H9 (cell line): Measurements from ENCODE around the gene ADAM8. TPM values are rescaled to one million over a fixed set of nuclear protein-coding genes. Genes with fewer than 3 reads are reported as not detected.

Experiments used
- DNase-seq: peaks from one replicate; pipeline ENCODE4 v3.0.0-alpha.2; 2017
- H2AFZ ChIP-seq: one replicate; pipeline ENCODE4 v1.6.1; 2013; ENCODE audit warnings: mild to moderate bottlenecking, low read length, control low read depth, moderate library complexity
- H2AK5ac ChIP-seq: 2 replicates; pipeline ENCODE4 v1.6.1; 2013; ENCODE audit warnings: low read length, control low read depth, mixed read lengths; ENCODE audit not compliant: insufficient read length
- H2BK120ac ChIP-seq: one replicate; pipeline ENCODE4 v1.6.1; 2013; ENCODE audit warnings: low read depth, mild to moderate bottlenecking, low read length, control low read depth, inconsistent platforms; ENCODE audit not compliant: poor library complexity, severe bottlenecking
- H2BK12ac ChIP-seq: 2 replicates; pipeline ENCODE4 v1.6.1; 2013; ENCODE audit warnings: low read length, control low read depth, mixed read lengths, low read depth; ENCODE audit not compliant: insufficient read length
- H2BK15ac ChIP-seq: 2 replicates; pipeline ENCODE4 v1.6.1; 2013; ENCODE audit warnings: low read depth, low read length, control low read depth
- H2BK20ac ChIP-seq: one replicate; pipeline ENCODE4 v1.6.1; 2013; ENCODE audit warnings: low read depth, mild to moderate bottlenecking, low read length, control low read depth, inconsistent platforms; ENCODE audit not compliant: poor library complexity, severe bottlenecking
- H2BK5ac ChIP-seq: 2 replicates; pipeline ENCODE4 v1.6.1; 2013; ENCODE audit warnings: low read length, control low read depth, mixed read lengths; ENCODE audit not compliant: insufficient read length
- H3K14ac ChIP-seq: 2 replicates; pipeline ENCODE4 v1.6.1; 2013; ENCODE audit warnings: low read length, control low read depth; ENCODE audit not compliant: insufficient read depth
- H3K18ac ChIP-seq: 2 replicates; pipeline ENCODE4 v1.6.1; 2013; ENCODE audit warnings: low read depth, mild to moderate bottlenecking, mixed read lengths, low read length, control low read depth; ENCODE audit not compliant: insufficient read length
- H3K23ac ChIP-seq: 2 replicates; pipeline ENCODE4 v1.6.1; 2013; ENCODE audit warnings: low read length, control low read depth, mixed read lengths, low read depth; ENCODE audit not compliant: insufficient read length
- H3K23me2 ChIP-seq: 2 replicates; pipeline ENCODE4 v1.6.1; 2013; ENCODE audit warnings: low read depth, mild to moderate bottlenecking, mixed read lengths, low read length, control low read depth; ENCODE audit not compliant: insufficient read length, poor library complexity, severe bottlenecking
- H3K27ac ChIP-seq: 2 replicates; pipeline ENCODE4 v1.5.1; 2013; ENCODE audit warnings: low read length, control low read depth, mixed read lengths, low read depth; ENCODE audit not compliant: insufficient read length
- H3K27me3 ChIP-seq: 2 replicates; pipeline ENCODE4 v1.6.1; 2013; ENCODE audit warnings: low read length, control low read depth, inconsistent platforms; ENCODE audit not compliant: insufficient read depth
- H3K4ac ChIP-seq: 2 replicates; pipeline ENCODE4 v1.6.1; 2013; ENCODE audit warnings: low read depth, mild to moderate bottlenecking, control low read depth, inconsistent platforms, low read length, moderate library complexity
- H3K4me1 ChIP-seq: 2 replicates; pipeline ENCODE4 v1.6.1; 2013; ENCODE audit warnings: low read length, control low read depth, inconsistent platforms; ENCODE audit not compliant: insufficient read depth
- H3K4me2 ChIP-seq: 2 replicates; pipeline ENCODE4 v1.6.1; 2013; ENCODE audit warnings: low read length, control low read depth, mixed read lengths; ENCODE audit not compliant: insufficient read length, insufficient read depth
- H3K56ac ChIP-seq: 2 replicates; pipeline ENCODE4 v1.6.1; 2013; ENCODE audit warnings: low read depth, mild to moderate bottlenecking, mixed read lengths, low read length, control low read depth; ENCODE audit not compliant: insufficient read length
- H3K79me1 ChIP-seq: 2 replicates; pipeline ENCODE4 v1.6.1; 2013; ENCODE audit warnings: low read depth, mild to moderate bottlenecking, moderate library complexity, low read length, control low read depth, inconsistent platforms; ENCODE audit not compliant: insufficient read depth, poor library complexity, severe bottlenecking
- H3K79me2 ChIP-seq: 2 replicates; pipeline ENCODE4 v1.6.1; 2013; ENCODE audit warnings: low read length, control low read depth, inconsistent platforms; ENCODE audit not compliant: insufficient read depth
- H3K9ac ChIP-seq: 2 replicates; pipeline ENCODE4 v1.6.1; 2013; ENCODE audit warnings: low read length, control low read depth, mixed read lengths; ENCODE audit not compliant: insufficient read length; ENCODE audit errors: extremely low read depth
- H3K9me3 ChIP-seq: one replicate; pipeline ENCODE4 v1.6.1; 2013; ENCODE audit warnings: low read depth, low read length, inconsistent platforms; ENCODE audit not compliant: control insufficient read depth
- H3T11ph ChIP-seq: one replicate; pipeline ENCODE4 v1.6.1; 2013; ENCODE audit warnings: mild to moderate bottlenecking, low read length, control low read depth, inconsistent platforms
- H4K20me1 ChIP-seq: one replicate; pipeline ENCODE4 v1.6.1; 2013; ENCODE audit not compliant: control insufficient read depth, insufficient read length, insufficient read depth
- H4K5ac ChIP-seq: 2 replicates; pipeline ENCODE4 v1.6.1; 2013; ENCODE audit warnings: low read depth, mild to moderate bottlenecking, mixed read lengths, low read length, control low read depth; ENCODE audit not compliant: insufficient read length
- H4K8ac ChIP-seq: replicated peaks from 2 replicates; pipeline ENCODE4 v1.6.1; 2013; ENCODE audit warnings: low read length, control low read depth, mixed read lengths, low read depth; ENCODE audit not compliant: insufficient read length
- H4K91ac ChIP-seq: 2 replicates; pipeline ENCODE4 v1.6.1; 2013; ENCODE audit warnings: low read depth, mild to moderate bottlenecking, moderate library complexity, mixed read lengths, low read length, control low read depth; ENCODE audit not compliant: insufficient read length
- H3K27ac Mint-ChIP-seq, 3 experiments: 2 replicates in 2 of 3; 3 replicates in 1 of 3; pipeline ENCODE4 v1.8.0; 2020 to 2021; ENCODE audit warnings: mixed read lengths in 3 of 3, mild to moderate bottlenecking in 1 of 3, moderate library complexity in 1 of 3
- H3K27me3 Mint-ChIP-seq: 2 replicates; pipeline ENCODE4 v1.8.0; 2021; ENCODE audit warnings: low read depth, mild to moderate bottlenecking, moderate library complexity, mixed read lengths
- H3K36me3 Mint-ChIP-seq, 3 experiments: 2 replicates in 2 of 3; 3 replicates in 1 of 3; pipeline ENCODE4 v1.8.0; 2020 to 2021; ENCODE audit warnings: low read depth in 3 of 3, mixed read lengths in 3 of 3; ENCODE audit not compliant: insufficient read depth in 1 of 3
- H3K4me1 Mint-ChIP-seq, 2 experiments: 2 replicates each; pipeline ENCODE4 v1.8.0; 2020; ENCODE audit warnings: mixed read lengths in 2 of 2
- H3K4me3 Mint-ChIP-seq, 2 experiments: 2 replicates in 1 of 2; 3 replicates in 1 of 2; pipeline ENCODE4 v1.8.0; 2020 to 2021; ENCODE audit warnings: mild to moderate bottlenecking in 2 of 2, mixed read lengths in 2 of 2, moderate library complexity in 1 of 2
- H3K9me3 Mint-ChIP-seq, 2 experiments: 2 replicates in 1 of 2; 3 replicates in 1 of 2; pipeline ENCODE4 v1.8.0; 2020; ENCODE audit warnings: mild to moderate bottlenecking in 2 of 2, mixed read lengths in 2 of 2, moderate library complexity in 1 of 2
- WGBS: extraction: QIAGEN DNeasy Blood & Tissue Kit; methylation state at CpG from one replicate; pipeline ENCODE4 v1.1.7; 2013; ENCODE audit warnings: missing lambda C conversion rate, low lambda C conversion rate, mixed read lengths; ENCODE audit not compliant: insufficient read length; ENCODE audit errors: extremely low coverage; 5-methylcytosine and 5-hydroxymethylcytosine counted together
- total RNA-seq: library from RNA; stranded (reverse); gene quantifications from 2 replicates; pipeline ENCODE4 v1.2.1, GENCODE V29; 2021
- TF ChIP-seq, protein P1 (sequence below): fragments of 200-600 bp; sonication (generic); conservative IDR thresholded peaks from 3 replicates; pipeline ENCODE4 v1.8.0; 2021; ENCODE audit warnings: antibody characterized with exemption, mild to moderate bottlenecking

Gene ADAM8
- total RNA-seq, 1 experiment from 2014 or later: 5.4 TPM

- Histone ChIP-seq H3K56ac (no peak overlapping the region), H4K8ac (no peak overlapping the region), H2AK5ac (no peak overlapping the region), H2BK120ac (no peak overlapping the region), H3K9ac (no peak overlapping the region), H2BK20ac (no peak overlapping the region), H3T11ph (no peak overlapping the region), H2BK5ac (no peak overlapping the region), H3K23ac (no peak overlapping the region), H4K91ac (no peak overlapping the region), H3K4me2 (no peak overlapping the region), H3K18ac (no peak overlapping the region), H4K20me1 (no peaks in the 10 kb centered on the region), H3K79me1 (no peaks in the 10 kb centered on the region), H3K9me3 (no peaks in the 10 kb centered on the region), H3K27ac (no peak overlapping the region), H3K23me2 (no peaks in the 10 kb centered on the region), H2BK15ac (no peak overlapping the region), H3K27me3 (no peaks in the 10 kb centered on the region), H2BK12ac (no peak overlapping the region), H3K4ac (no peak overlapping the region), H3K79me2 (no peaks in the 10 kb centered on the region), H2AFZ (no peak overlapping the region), H4K5ac (no peak overlapping the region), H3K14ac (no peak overlapping the region), H3K4me1 (no peaks in the 10 kb centered on the region)
- no CpG with 5 or more reads among the region's 11 CpGs for WGBS
- peaks cover 2 to 5% of the 10 kb centered on the region in 2 experiments; a peak in 2 of 5 replicates for H3K9me3 Mint-ChIP-seq
- H3K27me3 Mint-ChIP-seq: peaks cover 6% of the 10 kb centered on the region
- no peak for DNase-seq
- TF ChIP-seq, protein P1, sequence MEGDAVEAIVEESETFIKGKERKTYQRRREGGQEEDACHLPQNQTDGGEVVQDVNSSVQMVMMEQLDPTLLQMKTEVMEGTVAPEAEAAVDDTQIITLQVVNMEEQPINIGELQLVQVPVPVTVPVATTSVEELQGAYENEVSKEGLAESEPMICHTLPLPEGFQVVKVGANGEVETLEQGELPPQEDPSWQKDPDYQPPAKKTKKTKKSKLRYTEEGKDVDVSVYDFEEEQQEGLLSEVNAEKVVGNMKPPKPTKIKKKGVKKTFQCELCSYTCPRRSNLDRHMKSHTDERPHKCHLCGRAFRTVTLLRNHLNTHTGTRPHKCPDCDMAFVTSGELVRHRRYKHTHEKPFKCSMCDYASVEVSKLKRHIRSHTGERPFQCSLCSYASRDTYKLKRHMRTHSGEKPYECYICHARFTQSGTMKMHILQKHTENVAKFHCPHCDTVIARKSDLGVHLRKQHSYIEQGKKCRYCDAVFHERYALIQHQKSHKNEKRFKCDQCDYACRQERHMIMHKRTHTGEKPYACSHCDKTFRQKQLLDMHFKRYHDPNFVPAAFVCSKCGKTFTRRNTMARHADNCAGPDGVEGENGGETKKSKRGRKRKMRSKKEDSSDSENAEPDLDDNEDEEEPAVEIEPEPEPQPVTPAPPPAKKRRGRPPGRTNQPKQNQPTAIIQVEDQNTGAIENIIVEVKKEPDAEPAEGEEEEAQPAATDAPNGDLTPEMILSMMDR: no peak
- H3K4me1 Mint-ChIP-seq: peaks cover 20 to 31% of the 10 kb centered on the region in 2 experiments
- H3K36me3 Mint-ChIP-seq: peaks cover 2 to 14% (median 4%) of the 10 kb centered on the region in 3 experiments; a peak in 5 of 7 replicates
- H3K27ac Mint-ChIP-seq: no peak overlapping the region; a peak in 1 of 7 replicates
- H3K4me3 Mint-ChIP-seq: peak overlapping the region in 1 of 2 experiments; percentile 59; a peak in 1 of 5 replicates
Measured at GRCh38 chr10:133221331-133221730, 55.3 kb downstream of the ADAM8 start.
